Measurements from ENCODE around the gene PHETA1.

GRCh38 chr12:111328138-111328537 is 40.8 kb downstream of the PHETA1 start:
- TF ChIP-seq, protein P1, sequence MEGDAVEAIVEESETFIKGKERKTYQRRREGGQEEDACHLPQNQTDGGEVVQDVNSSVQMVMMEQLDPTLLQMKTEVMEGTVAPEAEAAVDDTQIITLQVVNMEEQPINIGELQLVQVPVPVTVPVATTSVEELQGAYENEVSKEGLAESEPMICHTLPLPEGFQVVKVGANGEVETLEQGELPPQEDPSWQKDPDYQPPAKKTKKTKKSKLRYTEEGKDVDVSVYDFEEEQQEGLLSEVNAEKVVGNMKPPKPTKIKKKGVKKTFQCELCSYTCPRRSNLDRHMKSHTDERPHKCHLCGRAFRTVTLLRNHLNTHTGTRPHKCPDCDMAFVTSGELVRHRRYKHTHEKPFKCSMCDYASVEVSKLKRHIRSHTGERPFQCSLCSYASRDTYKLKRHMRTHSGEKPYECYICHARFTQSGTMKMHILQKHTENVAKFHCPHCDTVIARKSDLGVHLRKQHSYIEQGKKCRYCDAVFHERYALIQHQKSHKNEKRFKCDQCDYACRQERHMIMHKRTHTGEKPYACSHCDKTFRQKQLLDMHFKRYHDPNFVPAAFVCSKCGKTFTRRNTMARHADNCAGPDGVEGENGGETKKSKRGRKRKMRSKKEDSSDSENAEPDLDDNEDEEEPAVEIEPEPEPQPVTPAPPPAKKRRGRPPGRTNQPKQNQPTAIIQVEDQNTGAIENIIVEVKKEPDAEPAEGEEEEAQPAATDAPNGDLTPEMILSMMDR (IDR thresholded peaks at IDR 0.05; ENCODE audit: low read length) = no peak
- TF ChIP-seq EZH2 (IDR thresholded peaks at IDR 0.05; ENCODE audit: borderline replicate concordance, low read length) = no peak
